ENCODE results near the gene SCYL2.

Gene SCYL2

DNA sequence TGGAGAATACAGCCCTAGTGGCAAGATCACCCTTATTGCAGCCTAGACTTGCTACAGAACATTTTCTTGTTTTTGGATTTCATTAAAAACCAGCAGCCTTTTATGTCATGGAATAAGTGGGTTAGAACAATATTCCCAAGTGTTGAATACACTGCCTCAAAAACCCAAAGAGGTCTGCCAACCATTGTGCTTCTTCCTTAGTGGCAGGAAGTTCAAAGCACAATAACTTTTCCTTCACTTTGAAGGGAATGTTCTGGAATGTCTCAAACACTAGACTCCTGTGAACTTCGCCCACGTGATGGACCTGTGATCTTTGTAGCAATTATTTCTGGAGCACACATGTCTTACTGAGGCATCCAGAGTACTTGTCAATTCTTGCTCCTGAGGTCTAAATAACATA lies 98.4 kb downstream of the SCYL2 start:
- DNase-seq (ENCODE audit: extremely low spot score) = no peak
- CTCF ChIA-PET = interaction anchor here (1.3 to 1.7 kb wide), 2 partner anchors 13 to 39 kb away, joined by 4 to 5 read pairs; no protein-coding TSS in a partner anchor
- TF ChIP-seq, protein P1, sequence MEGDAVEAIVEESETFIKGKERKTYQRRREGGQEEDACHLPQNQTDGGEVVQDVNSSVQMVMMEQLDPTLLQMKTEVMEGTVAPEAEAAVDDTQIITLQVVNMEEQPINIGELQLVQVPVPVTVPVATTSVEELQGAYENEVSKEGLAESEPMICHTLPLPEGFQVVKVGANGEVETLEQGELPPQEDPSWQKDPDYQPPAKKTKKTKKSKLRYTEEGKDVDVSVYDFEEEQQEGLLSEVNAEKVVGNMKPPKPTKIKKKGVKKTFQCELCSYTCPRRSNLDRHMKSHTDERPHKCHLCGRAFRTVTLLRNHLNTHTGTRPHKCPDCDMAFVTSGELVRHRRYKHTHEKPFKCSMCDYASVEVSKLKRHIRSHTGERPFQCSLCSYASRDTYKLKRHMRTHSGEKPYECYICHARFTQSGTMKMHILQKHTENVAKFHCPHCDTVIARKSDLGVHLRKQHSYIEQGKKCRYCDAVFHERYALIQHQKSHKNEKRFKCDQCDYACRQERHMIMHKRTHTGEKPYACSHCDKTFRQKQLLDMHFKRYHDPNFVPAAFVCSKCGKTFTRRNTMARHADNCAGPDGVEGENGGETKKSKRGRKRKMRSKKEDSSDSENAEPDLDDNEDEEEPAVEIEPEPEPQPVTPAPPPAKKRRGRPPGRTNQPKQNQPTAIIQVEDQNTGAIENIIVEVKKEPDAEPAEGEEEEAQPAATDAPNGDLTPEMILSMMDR (IDR thresholded peaks at IDR 0.05; ENCODE audit: control extremely low read depth, extremely low read depth, low read depth, missing control alignments) = no peak
- POLR2A ChIA-PET = interaction anchor here (0.7 kb wide), 1 partner anchor 479 kb away, joined by 5 read pairs; no protein-coding TSS in a partner anchor

DNA sequence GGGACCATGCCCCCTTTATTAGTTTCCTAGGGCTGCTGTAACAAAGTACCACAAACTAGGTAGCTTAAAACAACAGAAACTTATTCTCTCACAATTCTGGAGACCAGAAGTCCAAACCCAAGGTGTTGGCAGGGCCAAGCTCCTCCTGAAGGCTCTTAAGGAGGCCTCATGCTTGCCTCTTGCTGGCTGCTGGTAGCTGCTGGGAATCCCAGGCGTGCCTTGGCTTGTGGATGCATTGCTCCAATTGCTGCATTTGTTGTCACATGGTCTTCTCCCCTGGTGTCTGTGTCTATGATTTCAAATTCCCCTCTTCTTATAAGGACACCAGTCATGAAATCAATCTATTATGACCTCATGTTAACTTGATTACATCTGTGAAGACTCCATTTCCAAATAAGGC lies 101.1 kb downstream of the SCYL2 start:
- TF ChIP-seq, protein P1 (IDR thresholded peaks at IDR 0.05; ENCODE audit: control extremely low read depth, extremely low read depth, low read depth, missing control alignments) = no peak
- CTCF ChIA-PET = interaction anchor here (1.2 kb wide), 2 partner anchors 9 to 10 kb away, joined by 3 read pairs; no protein-coding TSS in a partner anchor
- POLR2A ChIA-PET = no interaction called here
- DNase-seq (ENCODE audit: extremely low spot score) = no peak

DNA sequence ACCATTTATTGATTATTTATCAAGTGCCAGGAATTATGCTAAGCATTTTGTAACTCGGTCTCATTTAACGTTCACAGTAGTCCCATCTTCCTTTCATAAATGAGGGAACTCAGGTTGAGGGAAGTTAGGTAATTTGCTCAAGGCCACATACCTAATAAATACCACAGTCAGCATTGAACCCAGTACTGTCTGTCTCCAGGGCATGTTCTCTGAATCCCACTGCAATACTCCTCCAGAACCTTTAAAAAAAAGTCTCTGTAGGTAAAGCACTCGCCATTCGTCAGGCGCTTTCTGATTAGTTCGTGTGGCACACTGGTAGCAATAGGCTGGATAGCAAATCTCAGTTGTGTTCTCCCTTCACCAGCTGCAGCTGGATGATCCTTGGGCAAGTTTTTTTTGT lies 104.2 kb downstream of the SCYL2 start:
- POLR2A ChIA-PET = no interaction called here
- DNase-seq (ENCODE audit: extremely low spot score) = no peak
- TF ChIP-seq, protein P1 (IDR thresholded peaks at IDR 0.05; ENCODE audit: control extremely low read depth, extremely low read depth, low read depth, missing control alignments) = no peak
- CTCF ChIA-PET = interaction anchor here (1.8 kb wide), 1 partner anchor 17 kb away, joined by 5 read pairs; no protein-coding TSS in a partner anchor

DNA sequence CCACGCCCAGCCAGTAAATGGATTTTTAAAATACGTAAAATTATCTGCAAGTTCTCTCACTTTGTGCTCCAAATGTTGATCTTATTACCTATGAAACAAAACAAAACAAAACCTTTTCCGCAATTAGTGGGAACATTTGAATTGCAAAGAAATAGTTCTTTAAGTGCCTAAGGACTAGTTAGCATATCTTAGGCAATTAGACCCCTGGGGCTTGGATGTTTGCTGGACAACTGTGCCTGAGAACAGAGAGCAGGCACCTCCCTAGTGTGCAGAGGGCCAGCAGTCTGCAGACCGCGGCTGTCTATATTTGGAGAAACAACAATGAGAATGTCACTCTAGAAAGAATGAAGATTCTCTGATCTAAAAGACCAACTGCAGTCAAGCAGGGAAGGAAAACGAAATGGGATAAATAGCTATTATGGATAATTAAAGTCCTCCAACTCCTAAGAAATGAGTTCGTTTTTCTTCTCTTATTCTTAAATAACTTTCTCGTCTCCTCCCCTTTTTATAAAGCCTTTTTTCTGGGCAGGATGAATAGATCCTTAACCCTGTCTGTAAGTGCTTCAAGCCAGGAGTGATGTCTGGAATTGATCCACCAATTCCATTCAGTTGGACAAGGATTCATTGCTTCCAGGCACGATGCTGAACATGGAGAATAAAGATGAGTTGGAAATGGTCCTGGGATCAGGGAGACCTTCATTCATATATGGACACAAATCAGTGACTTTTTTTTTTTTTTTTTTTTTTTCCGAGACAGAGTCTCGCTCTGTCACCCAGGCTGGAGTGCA lies 106.1 kb downstream of the SCYL2 start:
- CTCF ChIA-PET = no interaction called here
- DNase-seq (ENCODE audit: extremely low spot score) = no peak
- POLR2A ChIA-PET = no interaction called here

DNA sequence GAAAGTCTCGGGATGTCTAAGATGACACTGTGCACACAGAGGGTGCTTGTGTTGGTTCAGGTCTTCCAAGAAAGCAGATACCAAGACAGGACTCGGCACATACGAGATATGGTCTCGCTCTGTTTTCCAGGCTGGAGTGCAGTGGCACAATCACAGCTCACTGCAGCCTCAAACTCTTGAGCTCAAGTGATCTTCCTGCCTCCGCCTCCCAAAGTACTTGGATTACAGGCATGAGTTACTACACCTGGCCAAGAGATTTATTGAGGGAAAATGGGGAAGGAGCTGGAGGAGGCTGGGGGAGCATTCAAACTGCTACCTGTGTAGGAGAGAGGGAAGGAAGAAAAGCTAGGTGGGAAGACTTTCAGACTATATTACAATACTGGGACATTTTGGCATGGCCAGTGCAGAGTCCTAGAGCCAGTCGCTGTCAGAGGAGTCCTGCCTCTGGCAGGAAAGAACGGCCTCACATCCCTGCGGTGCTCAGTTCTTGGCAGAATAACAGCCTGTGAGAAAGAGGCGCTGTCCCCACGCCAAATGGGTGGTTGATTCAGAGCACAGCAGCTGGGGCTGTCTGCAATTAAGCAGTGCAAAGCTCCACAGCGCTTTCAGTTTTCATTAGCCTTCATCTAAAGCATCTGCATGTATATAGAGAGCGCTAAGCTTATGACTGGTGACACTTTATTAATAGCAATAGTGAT lies 108.2 kb downstream of the SCYL2 start:
- POLR2A ChIA-PET = no interaction called here
- CTCF ChIA-PET = interaction anchor here (1.3 to 1.4 kb wide), 2 partner anchors 11 to 140 kb away, joined by 3 to 5 read pairs; no protein-coding TSS in a partner anchor
- TF ChIP-seq, protein P1 (IDR thresholded peaks at IDR 0.05; ENCODE audit: control extremely low read depth, extremely low read depth, low read depth, missing control alignments) = no peak
- DNase-seq (ENCODE audit: extremely low spot score) = no peak

More for the DNA sequence above, 106.1 kb downstream of the SCYL2 start:
- TF ChIP-seq, protein P1 (IDR thresholded peaks at IDR 0.05; ENCODE audit: control extremely low read depth, extremely low read depth, low read depth, missing control alignments) = no peak

DNA sequence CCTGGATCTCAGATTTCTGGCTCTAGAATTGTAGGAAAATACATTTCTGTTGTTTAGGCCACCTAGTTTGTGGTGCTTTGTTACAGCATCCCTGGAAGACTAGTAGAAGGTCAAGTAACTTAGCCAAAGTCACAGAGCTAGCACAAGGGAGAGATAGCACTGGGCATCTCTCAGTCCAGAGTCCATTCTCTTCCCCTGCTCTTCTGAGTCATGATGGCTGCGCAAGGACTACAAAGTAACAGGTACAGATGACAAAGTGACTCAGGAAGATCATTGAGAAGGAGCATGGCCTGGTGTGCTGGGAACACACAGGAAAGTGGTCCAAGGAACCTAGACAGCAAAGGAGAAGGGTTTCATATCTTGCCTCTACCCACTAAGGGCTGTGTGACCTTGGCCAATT lies 109.2 kb downstream of the SCYL2 start:
- CTCF ChIA-PET = no interaction called here
- DNase-seq (ENCODE audit: extremely low spot score) = no peak
- POLR2A ChIA-PET = no interaction called here
- TF ChIP-seq, protein P1 (IDR thresholded peaks at IDR 0.05; ENCODE audit: control extremely low read depth, extremely low read depth, low read depth, missing control alignments) = no peak
